CD4-positive, alpha-beta T cell (primary cell): ENCODE measurements around the gene GARIN5B. TPM values are rescaled to one million over a fixed set of nuclear protein-coding genes. Genes with fewer than 3 reads are reported as not detected.

Experiments
- ATAC-seq: fragments of 200-7000 bp; cut with Tn5 transposase; one replicate; pipeline ENCODE4 v1.10.0; 2022; ENCODE audit warnings: mild to moderate bottlenecking; ENCODE audit not compliant: poor library complexity
- CTCF ChIA-PET: fragments of 350-600 bp; sonication (Branson Sonifier 250); formaldehyde crosslinking; loops from one replicate; lab custom pipeline; 2021; ENCODE audit warnings: antibody characterized with exemption, inconsistent platforms; lab: Charles Lee
- POLR2A ChIA-PET: fragments of 350-600 bp; sonication (Branson Sonifier 250); formaldehyde crosslinking; loops from one replicate; lab custom pipeline; 2021; ENCODE audit warnings: antibody characterized with exemption, inconsistent platforms; lab: Charles Lee
- DNase-seq, 14 experiments: peaks; one replicate each; pipeline ENCODE4 v3.0.0-alpha.2; 2013 to 2020; ENCODE audit warnings: mixed read lengths in 2 of 14
- H3K27ac ChIP-seq, 2 donors: one replicate each; pipeline versions ENCODE4 v1.5.1 to v1.7.0; 2013; ENCODE audit warnings: low read length in 2 of 2, low read depth in 1 of 2, mild to moderate bottlenecking in 1 of 2
- H3K27me3 ChIP-seq, 2 experiments: 1 replicate in 1 of 2; 2 replicates in 1 of 2; pipeline versions ENCODE4 v1.6.1 to v1.7.0; 2013; ENCODE audit warnings: low read length in 2 of 2, control low read depth in 1 of 2, mild to moderate bottlenecking in 1 of 2, moderate library complexity in 1 of 2; ENCODE audit not compliant: insufficient read depth in 2 of 2, control insufficient read depth in 1 of 2
- H3K36me3 ChIP-seq: one replicate; pipeline ENCODE4 v1.6.1; 2013; ENCODE audit warnings: low read length, control low read depth; ENCODE audit not compliant: insufficient read depth
- H3K4me1 ChIP-seq: one replicate; pipeline ENCODE4 v1.6.1; 2013; ENCODE audit warnings: low read length, control low read depth; ENCODE audit not compliant: insufficient read depth
- H3K4me3 ChIP-seq: one replicate; pipeline ENCODE4 v1.5.1; 2013; ENCODE audit warnings: mild to moderate bottlenecking, low read length, moderate library complexity
- H3K9me3 ChIP-seq, 2 experiments: 1 replicate in 1 of 2; 2 replicates in 1 of 2; pipeline versions ENCODE4 v1.6.1 to v1.7.0; 2013; ENCODE audit warnings: low read length in 2 of 2, mild to moderate bottlenecking in 2 of 2, control low read depth in 1 of 2, moderate library complexity in 1 of 2; ENCODE audit not compliant: control insufficient read depth in 1 of 2, insufficient read depth in 1 of 2
- H3K27ac Mint-ChIP-seq: one replicate; pipeline ENCODE4 v1.8.0; 2020; ENCODE audit warnings: mixed read lengths
- H3K27me3 Mint-ChIP-seq: one replicate; pipeline ENCODE4 v1.8.0; 2021; ENCODE audit warnings: mixed read lengths
- H3K36me3 Mint-ChIP-seq: one replicate; pipeline ENCODE4 v1.8.0; 2021; ENCODE audit warnings: low read depth, mixed read lengths
- H3K4me1 Mint-ChIP-seq: one replicate; pipeline ENCODE4 v1.8.0; 2021; ENCODE audit warnings: low read depth, mixed read lengths
- H3K4me3 Mint-ChIP-seq: one replicate; pipeline ENCODE4 v1.8.0; 2020; ENCODE audit warnings: mild to moderate bottlenecking, mixed read lengths
- H3K9me3 Mint-ChIP-seq: one replicate; pipeline ENCODE4 v1.8.0; 2020; ENCODE audit warnings: mixed read lengths
- CTCF ChIP-seq: fragments of 200-600 bp; IDR thresholded peaks from one replicate; pipeline ENCODE4 v1.8.0; 2022; ENCODE audit warnings: antibody characterized with exemption, mild to moderate bottlenecking
- intact Hi-C, 2 experiments: fragments of 100-400 bp; cut with DNase I in 1 of 2; cut with micrococcal nuclease in 1 of 2; formaldehyde crosslinking; loops; one replicate each; pipeline versions ENCODE4 v1.15.1 to v1.9.0; 2023 to 2025; cut with DNase I, micrococcal nuclease
- total RNA-seq, 174 experiments: library from RNA in 2 of 174; stranded (reverse) in 2 of 174; gene quantifications; one replicate each; pipeline ENCODE4 v1.2.3 and lab custom pipeline; 2021 to 2026

GARIN5B gene
- total RNA-seq, 2 experiments from 2014 or later, result 0.08 TPM; not detected in 1

GRCh38 chr19:55311397-55311796 is 51.7 kb downstream of the GARIN5B start:
- ATAC-seq (no peak), DNase-seq (no peak)
- no peak overlapping the region for H3K27ac Mint-ChIP-seq
- H3K27me3 ChIP-seq, result no peaks in the 10 kb centered on the region
- ChIA-PET POLR2A (no interaction called here), CTCF (no interaction called here)
- no peak overlapping the region for H3K27ac ChIP-seq
- peaks cover 0 to 7% of the 10 kb centered on the region in 2 experiments for H3K9me3 ChIP-seq
- H3K4me3 Mint-ChIP-seq, result no peak overlapping the region
- no peaks in the 10 kb centered on the region for H3K36me3 ChIP-seq
- no peaks in the 10 kb centered on the region for H3K4me1 Mint-ChIP-seq
- H3K4me1 ChIP-seq, result no peaks in the 10 kb centered on the region
- no peak overlapping the region for H3K4me3 ChIP-seq
- intact Hi-C loops, result no loop called here
- no peaks in the 10 kb centered on the region for H3K27me3 Mint-ChIP-seq
- H3K36me3 Mint-ChIP-seq, result no peaks in the 10 kb centered on the region
- no peaks in the 10 kb centered on the region for H3K9me3 Mint-ChIP-seq
- no peak for TF ChIP-seq CTCF

- Mint-ChIP-seq H3K4me1 (peaks cover 3% of the 10 kb centered on the region), H3K4me3 (no peak overlapping the region), H3K9me3 (no peaks in the 10 kb centered on the region), H3K27me3 (no peaks in the 10 kb centered on the region), H3K27ac (no peak overlapping the region), H3K36me3 (no peaks in the 10 kb centered on the region)
- Histone ChIP-seq H3K9me3 (peaks cover 0 to 7% of the 10 kb centered on the region in 2 experiments), H3K4me3 (no peak overlapping the region), H3K4me1 (peaks cover 4% of the 10 kb centered on the region), H3K27me3 (no peaks in the 10 kb centered on the region), H3K36me3 (no peaks in the 10 kb centered on the region), H3K27ac (no peak overlapping the region)
- TF ChIP-seq CTCF, result no peak
- no peak for ATAC-seq
- DNase-seq, result no peak
- intact Hi-C loops, result no loop called here
- ChIA-PET CTCF (no interaction called here), POLR2A (no interaction called here)
Observed at GRCh38 chr19:55310498-55310897, 52.6 kb downstream of the GARIN5B start.

- Histone ChIP-seq H3K27ac (no peak overlapping the region), H3K9me3 (peaks cover 0 to 7% of the 10 kb centered on the region in 2 experiments), H3K4me1 (peaks cover 8% of the 10 kb centered on the region), H3K36me3 (no peaks in the 10 kb centered on the region), H3K27me3 (no peaks in the 10 kb centered on the region), H3K4me3 (no peak overlapping the region)
- Mint-ChIP-seq H3K36me3 (no peaks in the 10 kb centered on the region), H3K4me1 (peaks cover 6% of the 10 kb centered on the region), H3K4me3 (no peak overlapping the region), H3K9me3 (no peaks in the 10 kb centered on the region), H3K27me3 (no peaks in the 10 kb centered on the region), H3K27ac (no peak overlapping the region)
- ChIA-PET CTCF (no interaction called here), POLR2A (no interaction called here)
- DNase-seq, result no peak
- intact Hi-C loops, result loop anchor here in 1 of 2 experiments (10.0 kb wide), 1 partner anchor 195 kb away; no protein-coding TSS in a partner anchor
- no peak for ATAC-seq
- TF ChIP-seq CTCF, result no peak
Observed at GRCh38 chr19:55309448-55309847, 53.6 kb downstream of the GARIN5B start.
